Measurements from ENCODE around the gene THSD8.

Gene THSD8

GRCh38 chr19:12779162-12779993 is 22.5 kb upstream of the THSD8 start:
- peak; percentile 91 for DNase-seq

GRCh38 chr19:12782174-12782423 is 19.8 kb upstream of the THSD8 start:
- DNase-seq: no peak

GRCh38 chr19:12782424-12783290 is 19.2 kb upstream of the THSD8 start:
- DNase-seq: peak; percentile 91

- DNase-seq: peak; percentile 73
Measured at GRCh38 chr19:12783291-12783848, 18.5 kb upstream of the THSD8 start.

- DNase-seq: peak; percentile 70
Measured at GRCh38 chr19:12783849-12784393, 17.9 kb upstream of the THSD8 start.

GRCh38 chr19:12784394-12784870 is 17.4 kb upstream of the THSD8 start:
- DNase-seq: peak; percentile 50

GRCh38 chr19:12784871-12785430 is 16.9 kb upstream of the THSD8 start:
- no peak for DNase-seq

GRCh38 chr19:12785431-12786031 is 16.3 kb upstream of the THSD8 start:
- DNase-seq: no peak

GRCh38 chr19:12786141-12786870 is 15.6 kb upstream of the THSD8 start:
- no peak for DNase-seq

GRCh38 chr19:12786952-12787351 is 14.9 kb upstream of the THSD8 start:
- DNase-seq: no peak

GRCh38 chr19:12787458-12787857 is 14.4 kb upstream of the THSD8 start:
- no peak for DNase-seq

- no peak for DNase-seq
Measured at GRCh38 chr19:12788042-12788681, 13.7 kb upstream of the THSD8 start.

GRCh38 chr19:12788682-12789097 is 13.2 kb upstream of the THSD8 start:
- DNase-seq: peak; percentile 77

- DNase-seq: no peak
Measured at GRCh38 chr19:12789098-12789903, 12.6 kb upstream of the THSD8 start.

GRCh38 chr19:12789904-12790619 is 11.8 kb upstream of the THSD8 start:
- peak; percentile 97 for DNase-seq

- DNase-seq: no peak
Measured at GRCh38 chr19:12790628-12791344, 11.1 kb upstream of the THSD8 start.

- peak; percentile 96 for DNase-seq
Measured at GRCh38 chr19:12791345-12792050, 10.4 kb upstream of the THSD8 start, which contains the start of gene JUNB. Gene JUNB, plus strand, starts transcription at chr19:12791486. Its CDS starts 286 bp downstream, at chr19:12791772.

Measured in fibroblast of skin of back (primary cell).